SK-MEL-5 (cell line): Measurements from ENCODE around the gene SRP54. TPM values are rescaled to one million over a fixed set of nuclear protein-coding genes. Genes with fewer than 3 reads are reported as not detected.
"Not testable (repeated sequence)": the region's sequence is repeated elsewhere in the genome, so short reads cannot be mapped to it uniquely, and the experiment has no call there.

Source experiments
- DNase-seq: peaks from one replicate; pipeline ENCODE4 v3.0.0-alpha.2; 2016; ENCODE audit warnings: low read depth, low spot score
- in situ Hi-C: cut with HindIII; loops from 2 replicates; pipeline ENCODE4 v1.10.0; 2016; ENCODE audit warnings: low sequenced_read_pairs, high pct_unique_total_duplicates, low pct_unique_long_range_greater_than_20kb
- polyA plus RNA-seq, 2 experiments: library from polyadenylated mRNA; depleted of rRNA; stranded (reverse); fragments of >200 nt; gene quantifications; 2 replicates each; pipeline ENCODE4 v1.2.3, GENCODE V29; 2015
- total RNA-seq: library from RNA; depleted of rRNA; stranded (reverse); fragments of >200 nt; shearing (Covaris generic); gene quantifications from 2 replicates; pipeline ENCODE4 v1.2.3, GENCODE V29; 2014; rRNA removed

The SRP54 gene
- total RNA-seq, result 62.7 and 67.2 TPM in 2 replicates
- 42.5 and 56.4 TPM in 2 replicates for polyA plus RNA-seq (2015; cell fraction: cytosol; rRNA removed)
- polyA plus RNA-seq (2015; cell fraction: nucleus; rRNA removed), result 38.8 and 51.4 TPM in 2 replicates

- in situ Hi-C loops, result no loop called here
- DNase-seq, result peak; percentile 96
Observed at GRCh38 chr14:34982421-34983147, at the start of gene SRP54. SRP54 (plus strand) TSS chr14:34982992; CDS start chr14:34996710, 13,718 bp downstream.

GRCh38 chr14:34933301-34933700 is 49.5 kb upstream of the SRP54 start:
- DNase-seq, result no peak
- in situ Hi-C loops, result no loop called here

- no peak for DNase-seq
- in situ Hi-C loops, result no loop called here
Observed at GRCh38 chr14:34935488-34935887, 47.3 kb upstream of the SRP54 start.

- in situ Hi-C loops, result no loop called here
- no peak for DNase-seq
Observed at GRCh38 chr14:34937442-34937841, 45.4 kb upstream of the SRP54 start.

- in situ Hi-C loops, result no loop called here
- no peak for DNase-seq
Observed at GRCh38 chr14:34937876-34938275, 44.9 kb upstream of the SRP54 start.

DNA sequence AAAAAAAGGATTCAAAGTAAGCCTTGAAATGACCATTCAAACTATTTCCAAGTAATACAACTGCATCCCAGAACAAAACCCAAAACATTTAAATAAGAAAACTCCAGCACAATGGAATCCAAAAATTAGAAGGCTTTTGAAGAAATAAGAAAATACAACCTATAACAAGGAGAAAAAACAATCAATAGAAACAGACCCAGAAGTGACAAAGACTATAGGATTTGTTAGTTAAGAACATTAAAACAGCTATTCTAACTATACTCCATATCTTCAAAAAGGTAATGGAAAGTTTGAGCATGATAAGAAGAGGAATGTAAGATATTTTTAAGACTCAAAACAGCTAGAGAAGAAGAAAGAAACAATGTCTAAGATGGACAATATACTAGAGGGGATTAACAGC is 39.3 kb upstream of the SRP54 start:
- DNase-seq, result no peak
- in situ Hi-C loops, result no loop called here

GRCh38 chr14:34944744-34945143 is 38.0 kb upstream of the SRP54 start:
- DNase-seq, result no peak
- in situ Hi-C loops, result no loop called here

DNA sequence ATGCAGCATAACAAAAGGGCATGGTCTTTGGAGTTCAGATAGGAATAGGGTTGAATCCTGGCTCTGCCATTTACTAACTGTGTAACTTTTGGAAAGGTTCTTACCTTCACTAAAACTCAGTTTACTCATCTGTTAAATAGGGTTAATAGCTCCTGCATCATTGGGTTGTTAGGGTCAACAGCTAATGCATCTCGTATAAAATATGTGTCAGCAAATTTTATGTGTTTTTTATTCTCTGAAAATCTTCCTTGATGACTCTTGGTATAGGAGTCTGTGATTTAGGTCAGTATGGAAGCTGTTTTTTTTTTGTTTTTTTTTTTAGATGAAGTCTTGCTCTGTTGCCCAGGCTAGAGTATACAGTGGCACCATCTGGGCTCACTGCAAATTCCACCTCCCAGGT is 36.1 kb upstream of the SRP54 start:
- in situ Hi-C loops, result no loop called here
- no peak for DNase-seq

DNA sequence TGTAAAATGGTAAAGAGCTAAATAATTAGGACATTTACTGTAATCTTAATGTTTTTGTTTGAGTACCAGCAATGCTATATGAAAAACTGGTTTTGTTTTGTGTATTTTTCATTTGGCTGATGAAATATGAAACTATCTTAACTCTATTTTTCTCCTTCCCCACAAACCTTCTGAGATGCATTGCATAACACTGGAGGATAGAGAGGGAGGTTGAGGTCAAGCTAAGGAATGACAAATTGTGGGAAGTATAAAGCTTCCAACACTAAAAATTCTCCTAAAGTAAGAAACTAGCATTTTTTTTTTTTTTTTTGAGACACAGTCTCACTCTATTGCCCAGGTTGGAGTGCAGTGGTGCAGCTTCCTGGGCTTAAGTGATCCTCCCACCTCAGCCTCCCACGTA is 31.5 kb upstream of the SRP54 start:
- in situ Hi-C loops, result no loop called here
- no peak for DNase-seq

- no peak for DNase-seq
- in situ Hi-C loops, result no loop called here
Observed at GRCh38 chr14:34956931-34957330, 25.9 kb upstream of the SRP54 start.

- DNase-seq, result no peak
- in situ Hi-C loops, result no loop called here
Observed at GRCh38 chr14:34957771-34958286, 25.0 kb upstream of the SRP54 start.

- in situ Hi-C loops, DNase-seq: not testable (repeated sequence)
Observed at GRCh38 chr14:34962106-34962505, 20.7 kb upstream of the SRP54 start.

DNA sequence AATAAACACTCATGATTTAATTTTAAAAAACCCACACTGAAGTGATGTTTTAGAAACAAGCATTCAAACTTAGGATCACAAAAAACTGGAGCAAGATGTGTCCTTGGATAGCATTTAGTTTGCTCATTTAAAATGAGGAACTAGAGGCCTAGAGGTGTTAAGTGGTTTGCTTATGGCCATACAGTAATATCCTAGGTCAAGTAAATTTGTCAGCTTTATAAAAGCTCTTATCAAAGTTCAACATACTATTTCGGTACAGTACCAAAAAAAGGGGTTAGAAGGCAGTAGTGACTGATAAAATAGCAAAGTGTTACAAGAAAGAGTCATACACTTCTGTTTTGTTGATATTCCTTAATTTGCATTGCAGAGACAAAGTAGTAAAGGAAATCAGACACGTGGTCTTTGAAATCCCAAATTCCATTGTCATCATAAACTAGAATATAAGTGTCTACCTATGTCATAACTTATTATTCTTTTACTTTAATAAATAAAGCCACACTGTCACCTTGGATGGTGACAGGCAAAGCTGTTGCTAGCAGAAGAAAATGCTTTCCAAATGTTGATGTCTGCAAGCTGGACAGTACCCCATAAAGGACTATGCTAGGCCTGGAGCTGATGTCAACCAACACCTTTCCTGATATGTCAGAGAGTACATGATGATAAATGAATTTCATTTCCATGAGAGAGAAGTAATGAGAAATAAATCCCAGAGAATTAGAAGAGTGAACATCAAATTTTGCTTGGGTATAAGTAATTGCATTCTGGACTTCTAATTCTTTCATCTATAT is 17.6 kb upstream of the SRP54 start:
- in situ Hi-C loops, result no loop called here
- no peak for DNase-seq

DNA sequence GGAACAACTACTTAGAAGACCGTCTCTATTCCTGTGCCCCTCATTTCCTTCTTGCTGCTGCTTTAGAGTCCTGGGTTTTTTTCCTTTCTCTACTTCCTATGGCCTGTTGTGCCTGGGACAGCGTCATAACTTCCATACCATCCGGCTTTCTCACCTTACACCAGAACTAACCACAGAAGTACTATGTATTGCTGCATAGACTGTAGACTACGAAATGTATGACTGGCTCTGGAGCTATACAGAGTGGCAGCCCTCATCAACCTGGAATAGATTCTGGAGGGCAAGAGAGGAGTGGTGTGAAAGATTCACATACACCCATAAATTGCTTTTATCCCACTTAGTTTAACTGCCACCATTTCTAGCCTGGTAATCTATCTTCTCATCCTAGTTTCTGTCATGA is 16.9 kb upstream of the SRP54 start:
- no peak for DNase-seq
- in situ Hi-C loops, result no loop called here

- in situ Hi-C loops, result no loop called here
- no peak for DNase-seq
Observed at GRCh38 chr14:34966413-34966812, 16.4 kb upstream of the SRP54 start.

DNA sequence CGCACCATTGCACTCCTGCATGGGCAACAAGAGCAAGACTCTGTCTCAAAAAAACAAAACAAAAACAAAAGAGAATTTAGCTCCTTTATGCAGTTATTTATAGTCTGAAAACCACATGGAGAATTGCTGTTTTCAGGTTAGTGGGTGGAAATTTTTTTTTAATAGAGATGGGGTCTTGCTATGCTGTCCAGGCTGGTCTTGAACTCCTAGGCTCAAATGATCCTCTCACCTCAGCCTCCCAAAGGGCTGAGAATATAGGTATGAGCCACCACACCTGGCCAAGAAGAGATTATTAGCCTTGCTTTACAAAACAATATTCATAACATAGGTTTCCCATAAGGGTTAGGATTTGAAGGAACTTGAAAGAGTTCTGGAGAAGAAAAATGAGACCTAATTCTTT is 12.1 kb upstream of the SRP54 start:
- in situ Hi-C loops, result no loop called here
- no peak for DNase-seq

- in situ Hi-C loops, result no loop called here
- DNase-seq, result no peak
Observed at GRCh38 chr14:34971381-34971780, 11.4 kb upstream of the SRP54 start.

GRCh38 chr14:34971801-34972200 is 11.0 kb upstream of the SRP54 start:
- no peak for DNase-seq
- in situ Hi-C loops, result no loop called here

GRCh38 chr14:34978444-34978843 is 4.3 kb upstream of the SRP54 start:
- DNase-seq, result no peak
- in situ Hi-C loops, result no loop called here
